ENCODE data around the gene TRIM41. TPM values are rescaled to one million over a fixed set of nuclear protein-coding genes. Genes with fewer than 3 reads are reported as not detected.
"Not testable (repeated sequence)": the region's sequence is repeated elsewhere in the genome, so short reads cannot be mapped to it uniquely, and the experiment has no call there.

Gene TRIM41
- total RNA-seq, 1 experiment from 2014 or later, result 26.8 TPM

- Histone ChIP-seq H3K36me3 (ENCODE audit: low read depth, low read length) (no peaks in the 10 kb centered on the region), H3K27me3 (ENCODE audit: low read length) (no peaks in the 10 kb centered on the region), H3K4me3 (ENCODE audit: low read length) (no peak overlapping the region), H4K20me1 (ENCODE audit: low read length) (no peaks in the 10 kb centered on the region), H2AFZ (ENCODE audit: low read length) (no peak overlapping the region), H3K4me1 (ENCODE audit: insufficient read depth, low read length) (peaks cover 4% of the 10 kb centered on the region; the same call in 1 of the 2 replicates), H3K27ac (ENCODE audit: low read length) (no peak overlapping the region), H3K79me2 (ENCODE audit: low read length) (no peaks in the 10 kb centered on the region), H3K9me2 (replicated peaks; ENCODE audit: low read length) (no peaks in the 10 kb centered on the region), H3F3A (ENCODE audit: low read length, unreplicated experiment) (no peaks in the 10 kb centered on the region), H3K4me2 (ENCODE audit: low read length) (no peak overlapping the region), H3K9ac (ENCODE audit: low read length) (no peak overlapping the region), H3K9me3 (ENCODE audit: low read length) (no peaks in the 10 kb centered on the region)
- no peak for TF ChIP-seq EZH2 (IDR thresholded peaks at IDR 0.05; ENCODE audit: low read length, unreplicated experiment)
- TF ChIP-seq EZH2phosphoT487 (IDR thresholded peaks at IDR 0.05; ENCODE audit: borderline replicate concordance, low read length), result no peak
- TF ChIP-seq CTCF (conservative IDR thresholded peaks at IDR 0.05; ENCODE audit: low read depth, low read length), result no peak
- intact Hi-C loops (cut with micrococcal nuclease), result no loop called here
- ChIA-PET CTCF (no interaction called here), POLR2A (ENCODE audit: unreplicated experiment) (interaction anchor here (0.6 kb wide), 1 partner anchor 49 kb away, joined by 31 read pairs; no protein-coding TSS in a partner anchor)
- DNase-seq (no peak), ATAC-seq (no peak)
- no TSS peak for BruUV-seq (replicated peaks)
Observed at GRCh38 chr5:181176254-181176952, 46.7 kb upstream of the TRIM41 start.

- ATAC-seq; H2AFZ ChIP-seq (ENCODE audit: low read length); H3K4me2 ChIP-seq (ENCODE audit: low read length); H3K79me2 ChIP-seq (ENCODE audit: low read length); H3K27me3 ChIP-seq (ENCODE audit: low read length); H3K9me2 ChIP-seq (replicated peaks; ENCODE audit: low read length); H3K36me3 ChIP-seq (ENCODE audit: low read depth, low read length); H3K4me3 ChIP-seq (ENCODE audit: low read length); H3K9me3 ChIP-seq (ENCODE audit: low read length); intact Hi-C loops (cut with micrococcal nuclease); DNase-seq; H4K20me1 ChIP-seq (ENCODE audit: low read length); BruUV-seq (replicated peaks); H3F3A ChIP-seq (ENCODE audit: low read length, unreplicated experiment); H3K9ac ChIP-seq (ENCODE audit: low read length); H3K27ac ChIP-seq (ENCODE audit: low read length); H3K4me1 ChIP-seq (ENCODE audit: insufficient read depth, low read length); POLR2A ChIA-PET (ENCODE audit: unreplicated experiment): not testable (repeated sequence)
- CTCF ChIA-PET, result interaction anchor here (0.6 kb wide), 1 partner anchor 267 kb away, joined by 5 read pairs; no protein-coding TSS in a partner anchor
Observed at GRCh38 chr5:181177559-181177958, 45.5 kb upstream of the TRIM41 start.

- no peaks in the 10 kb centered on the region for H3K36me3 ChIP-seq (ENCODE audit: low read depth, low read length)
- no peak overlapping the region for H2AFZ ChIP-seq (ENCODE audit: low read length)
- intact Hi-C loops (cut with micrococcal nuclease), result loop anchor here (5.0 kb wide), 1 partner anchor 80 kb away; the partner anchor contains the start of gene TRIM52
- TF ChIP-seq CTCF (conservative IDR thresholded peaks at IDR 0.05; ENCODE audit: low read depth, low read length) (peak; percentile 89), EZH2 (IDR thresholded peaks at IDR 0.05; ENCODE audit: low read length, unreplicated experiment) (no peak)
- POLR2A ChIA-PET (ENCODE audit: unreplicated experiment), result no interaction called here
- no peaks in the 10 kb centered on the region for H3K79me2 ChIP-seq (ENCODE audit: low read length)
- no peak overlapping the region for H3K27ac ChIP-seq (ENCODE audit: low read length)
- no peaks in the 10 kb centered on the region for H3K27me3 ChIP-seq (ENCODE audit: low read length)
- H3F3A ChIP-seq (ENCODE audit: low read length, unreplicated experiment), result no peaks in the 10 kb centered on the region
- H3K9me3 ChIP-seq (ENCODE audit: low read length), result no peaks in the 10 kb centered on the region
- peaks cover 12% of the 10 kb centered on the region for H3K4me1 ChIP-seq (ENCODE audit: insufficient read depth, low read length)
- no peak overlapping the region for H3K9ac ChIP-seq (ENCODE audit: low read length)
- CTCF ChIA-PET, result no interaction called here
- H3K4me3 ChIP-seq (ENCODE audit: low read length), result no peak overlapping the region
- H3K9me2 ChIP-seq (replicated peaks; ENCODE audit: low read length), result no peaks in the 10 kb centered on the region
- DNase-seq (peak; percentile 83), ATAC-seq (peak; percentile 73)
- H4K20me1 ChIP-seq (ENCODE audit: low read length), result no peaks in the 10 kb centered on the region
- no TSS peak for BruUV-seq (replicated peaks)
- H3K4me2 ChIP-seq (ENCODE audit: low read length), result no peak overlapping the region
Observed at GRCh38 chr5:181181650-181182565, 41.2 kb upstream of the TRIM41 start.

All from PC-3 (cell line).